Endothelial cell of umbilical vein (primary cell): ENCODE measurements around the gene KIAA1549. TPM values are rescaled to one million over a fixed set of nuclear protein-coding genes. Genes with fewer than 3 reads are reported as not detected.

Experiments used
- BruUV-seq: library from RNA; stranded (reverse); fragments of 400-500 nt; replicated peaks from 2 replicates; lab custom pipeline; 2021; lab: Mats Ljungman, UMichigan
- CTCF ChIA-PET: fragments of 300-600, 350-600 bp; sonication (Branson Sonifier 250); formaldehyde crosslinking; loops from one replicate; lab custom pipeline; 2021; ENCODE audit warnings: antibody characterized with exemption, inconsistent platforms; lab: Charles Lee
- POLR2A ChIA-PET: fragments of 300-600, 350-600 bp; sonication (Branson Sonifier 250); formaldehyde crosslinking; loops from one replicate; lab custom pipeline; 2021; ENCODE audit warnings: antibody characterized with exemption, inconsistent platforms; lab: Charles Lee
- DNase-seq: peaks from one replicate; pipeline ENCODE4 v3.0.0-alpha.2; 2011; ENCODE audit warnings: low read depth, low spot score
- FAIRE-seq: peaks from 2 replicates; lab custom pipeline; 2011; peaks lifted over from hg19 to GRCh38; lab: Jason Lieb, UNC
- H2AFZ ChIP-seq: 2 replicates; pipeline ENCODE4 v1.6.0; 2012; ENCODE audit warnings: low read depth, low read length, control low read depth, inconsistent platforms
- H3K27ac ChIP-seq: 2 replicates; pipeline ENCODE4 v1.5.1; 2011; ENCODE audit warnings: low read depth, mild to moderate bottlenecking, control low read depth, low read length, moderate library complexity; ENCODE audit not compliant: insufficient read depth
- H3K27me3 ChIP-seq, 2 experiments: 2 replicates each; pipeline versions ENCODE4 v1.6.0 to v1.6.1; 2011; ENCODE audit warnings: low read length in 2 of 2, mixed read lengths in 1 of 2; ENCODE audit not compliant: control insufficient read depth in 2 of 2, insufficient read depth in 2 of 2
- H3K36me3 ChIP-seq, 2 experiments: 2 replicates in 1 of 2; 3 replicates in 1 of 2; pipeline ENCODE4 v1.5.1; 2011; ENCODE audit warnings: low read length in 2 of 2, mild to moderate bottlenecking in 1 of 2, moderate library complexity in 1 of 2; ENCODE audit not compliant: control insufficient read depth in 2 of 2, insufficient read depth in 2 of 2; ENCODE audit errors: extremely low read depth in 1 of 2
- H3K4me1 ChIP-seq: 3 replicates; pipeline ENCODE4 v1.5.1; 2011; ENCODE audit warnings: mild to moderate bottlenecking, low read length; ENCODE audit not compliant: control insufficient read depth, insufficient read depth; ENCODE audit errors: extremely low read depth
- H3K4me2 ChIP-seq: 2 replicates; pipeline ENCODE4 v1.6.1; 2011; ENCODE audit warnings: low read length, control low read depth, mixed read lengths; ENCODE audit not compliant: insufficient read depth
- H3K4me3 ChIP-seq, 3 experiments: fragments of 200-600 bp in 1 of 3; sonication (generic), shearing (Covaris generic) in 1 of 3; replicated peaks in 1 of 3; 2 replicates each; pipeline ENCODE4 v1.5.1; 2011 to 2016; ENCODE audit warnings: control low read depth in 3 of 3, low read length in 3 of 3, mild to moderate bottlenecking in 2 of 3, inconsistent platforms in 1 of 3, low read depth in 1 of 3, moderate library complexity in 1 of 3; ENCODE audit not compliant: insufficient read depth in 1 of 3
- H3K79me2 ChIP-seq: 2 replicates; pipeline ENCODE4 v1.6.0; 2012; ENCODE audit warnings: low read length, inconsistent platforms; ENCODE audit not compliant: control insufficient read depth, insufficient read depth
- H3K9ac ChIP-seq: replicated peaks from 2 replicates; pipeline ENCODE3; 2011; ENCODE audit warnings: low read length, control low read depth; ENCODE audit not compliant: insufficient read depth; ENCODE audit errors: extremely low read depth
- H3K9me1 ChIP-seq: replicated peaks from 3 replicates; pipeline ENCODE4 v1.6.0; 2011; ENCODE audit warnings: mild to moderate bottlenecking, low read length; ENCODE audit not compliant: control insufficient read depth, insufficient read depth; ENCODE audit errors: extremely low read depth
- H3K9me3 ChIP-seq: replicated peaks from 2 replicates; pipeline ENCODE4 v1.5.1; 2012; ENCODE audit warnings: low read length, inconsistent platforms; ENCODE audit not compliant: control insufficient read depth, insufficient read depth
- H4K20me1 ChIP-seq: replicated peaks from 2 replicates; pipeline ENCODE3; 2011; ENCODE audit warnings: mild to moderate bottlenecking, low read length; ENCODE audit not compliant: control insufficient read depth, insufficient read depth; ENCODE audit errors: extremely low read depth
- CTCF ChIP-seq, 2 donors: IDR thresholded peaks; 1 replicate in 1 of 2; 2 replicates in 1 of 2; pipeline ENCODE4 v1.5.1; 2011; ENCODE audit warnings: low read length in 2 of 2, mild to moderate bottlenecking in 2 of 2, moderate library complexity in 2 of 2, control low read depth in 1 of 2, inconsistent platforms in 1 of 2, low read depth in 1 of 2; ENCODE audit not compliant: insufficient read depth in 1 of 2; ENCODE audit errors: extremely low read depth in 1 of 2
- EZH2 ChIP-seq: IDR thresholded peaks from 2 replicates; pipeline ENCODE4 v1.6.1; 2012; ENCODE audit warnings: borderline replicate concordance, low read depth, mild to moderate bottlenecking, moderate library complexity, low read length, inconsistent platforms; ENCODE audit not compliant: severe bottlenecking
- FOS ChIP-seq: IDR thresholded peaks from 2 replicates; pipeline ENCODE4 v1.6.1; 2011; ENCODE audit warnings: mild to moderate bottlenecking, low read length, moderate library complexity, borderline replicate concordance; ENCODE audit not compliant: insufficient read depth
- JUN ChIP-seq: IDR thresholded peaks from 2 replicates; pipeline ENCODE4 v1.6.1; 2011; ENCODE audit warnings: borderline replicate concordance, low read depth; ENCODE audit not compliant: insufficient read length, insufficient read depth
- MYC ChIP-seq: IDR thresholded peaks from one replicate; pipeline ENCODE4 v1.6.1; 2011; ENCODE audit warnings: mild to moderate bottlenecking, low read depth, low read length
- POLR2A ChIP-seq: IDR thresholded peaks from 2 replicates; pipeline ENCODE4 v1.6.1; 2012; ENCODE audit warnings: low read depth, mild to moderate bottlenecking, control low read depth, low read length
- POLR2AphosphoS5 ChIP-seq: IDR thresholded peaks from 2 replicates; pipeline ENCODE4 v1.6.1; 2012; ENCODE audit warnings: low read depth, mild to moderate bottlenecking, control low read depth, low read length, moderate library complexity; ENCODE audit not compliant: insufficient read depth
- dilution Hi-C: fragments of 300-500 bp; cut with MboI; formaldehyde crosslinking; loops from one replicate; pipeline ENCODE4 v1.15.0; 2019; ENCODE audit warnings: low sequenced_read_pairs; ENCODE audit not compliant: extremely low pct_ligation_motif_present
- intact Hi-C: fragments of 100-400 bp; cut with micrococcal nuclease; formaldehyde crosslinking; loops from one replicate; pipeline ENCODE4 v1.10.0; 2022
- polyA plus RNA-seq, 4 experiments: library from polyadenylated mRNA; depleted of rRNA in 3 of 4; stranded (reverse) in 3 of 4; unstranded in 1 of 4; fragments of >200 nt; gene quantifications; 2 replicates each; pipeline versions ENCODE4 v1.2.1 to v1.2.3, GENCODE V29; 2011 to 2012; ENCODE audit warnings: missing spikeins in 1 of 4
- total RNA-seq: library from RNA; stranded (reverse); gene quantifications from 2 replicates; pipeline ENCODE4 v1.2.3, GENCODE V29; 2021

KIAA1549 gene
- total and polyA plus RNA-seq, 2 donors (not counting 3 experiments of a cell fraction or from before 2014, with no cell fraction given) = 4.6 to 10.9 TPM

DNA sequence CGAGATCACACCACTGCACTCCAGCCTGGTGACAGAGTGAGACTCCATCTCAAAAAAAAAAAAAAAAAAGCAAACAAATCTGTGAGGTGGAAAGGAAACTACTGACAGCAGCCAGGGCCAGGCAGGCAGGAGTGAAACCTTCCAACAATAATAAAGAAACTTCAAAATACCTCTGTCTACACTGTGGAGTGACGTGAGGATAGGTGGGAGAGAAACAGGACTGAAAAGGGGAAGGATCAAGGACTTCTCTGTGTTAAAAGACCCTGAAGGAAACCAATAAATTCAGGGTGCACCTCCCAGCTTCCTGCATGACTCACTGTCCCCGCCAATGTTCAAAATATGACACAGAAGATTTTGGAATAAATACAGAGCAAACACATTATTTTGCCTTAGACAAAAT lies 82.9 kb downstream of the KIAA1549 start:
- Histone ChIP-seq H3K4me2 (peak overlapping the region; percentile 49), H3K79me2 (no peaks in the 10 kb centered on the region), H3K9ac (no peak overlapping the region), H3K27ac (no peak overlapping the region), H3K4me1 (peaks cover 8% of the 10 kb centered on the region), H4K20me1 (no peaks in the 10 kb centered on the region), H3K9me1 (no peaks in the 10 kb centered on the region), H3K27me3 (no peaks in the 10 kb centered on the region), H3K36me3 (peaks cover 0 to 2% of the 10 kb centered on the region in 2 experiments), H3K9me3 (no peaks in the 10 kb centered on the region), H3K4me3 (no peak overlapping the region), H2AFZ (no peak overlapping the region)
- no peak for TF ChIP-seq POLR2A
- TF ChIP-seq MYC = no peak
- TF ChIP-seq CTCF (IDR thresholded peaks at IDR 0.05; ENCODE audit: extremely low read depth in 1 of 2, insufficient read depth in 1 of 2, low read depth in 1 of 2, low read length in 2 of 2) = no peak
- no peak for TF ChIP-seq POLR2AphosphoS5
- peak; percentile 28 for TF ChIP-seq JUN
- no peak for TF ChIP-seq EZH2
- TF ChIP-seq FOS = peak; percentile 65
- DNase-seq (peak; percentile 63), FAIRE-seq (peak; percentile 26)
- intact Hi-C loops = no loop called here
- no TSS peak for BruUV-seq
- CTCF ChIA-PET = interaction anchor here (5.8 kb wide), 1 partner anchor 12 kb away, joined by 48 read pairs; no protein-coding TSS in a partner anchor
- dilution Hi-C loops = no loop called here
- POLR2A ChIA-PET = no interaction called here
